Thyroid gland (tissue), 4 donors: ENCODE results near the gene CCDC154.

Source experiments
- POLR2A ChIP-seq, 2 donors: fragments of 450-650 bp; IDR thresholded peaks; one replicate each; pipeline ENCODE4 v1.6.1; 2017; ENCODE audit warnings: antibody characterized with exemption in 2 of 2, mild to moderate bottlenecking in 2 of 2, moderate library complexity in 1 of 2
- TF ChIP-seq, protein P1 (sequence below), 6 experiments: fragments of 200-600 bp in 3 of 6; fragments of 450-650 bp in 3 of 6; sonication (generic) in 3 of 6; IDR thresholded peaks; one replicate each; pipeline ENCODE4 v1.5.1; 2016 to 2019; ENCODE audit warnings: antibody characterized with exemption in 6 of 6, mild to moderate bottlenecking in 2 of 6, inconsistent platforms in 1 of 6, moderate library complexity in 1 of 6

DNA sequence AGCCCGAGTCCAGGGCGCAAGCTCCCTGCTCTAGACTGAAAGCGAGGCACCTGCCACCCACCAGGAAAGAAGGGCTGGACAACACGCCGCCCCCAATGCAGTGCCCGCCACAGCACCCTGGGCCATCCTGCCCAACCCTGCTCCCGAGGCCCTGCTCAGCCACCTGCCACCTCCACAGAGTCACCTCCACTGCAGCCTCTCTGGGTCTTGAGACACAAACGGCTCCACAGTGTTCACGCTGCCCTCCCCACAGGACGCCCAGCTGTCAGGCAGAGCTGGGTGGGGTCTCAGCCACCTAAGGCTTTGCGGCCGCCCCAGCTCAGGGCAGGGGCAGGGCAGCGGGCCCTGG lies 21.2 kb upstream of the CCDC154 start:
- TF ChIP-seq, protein P1, sequence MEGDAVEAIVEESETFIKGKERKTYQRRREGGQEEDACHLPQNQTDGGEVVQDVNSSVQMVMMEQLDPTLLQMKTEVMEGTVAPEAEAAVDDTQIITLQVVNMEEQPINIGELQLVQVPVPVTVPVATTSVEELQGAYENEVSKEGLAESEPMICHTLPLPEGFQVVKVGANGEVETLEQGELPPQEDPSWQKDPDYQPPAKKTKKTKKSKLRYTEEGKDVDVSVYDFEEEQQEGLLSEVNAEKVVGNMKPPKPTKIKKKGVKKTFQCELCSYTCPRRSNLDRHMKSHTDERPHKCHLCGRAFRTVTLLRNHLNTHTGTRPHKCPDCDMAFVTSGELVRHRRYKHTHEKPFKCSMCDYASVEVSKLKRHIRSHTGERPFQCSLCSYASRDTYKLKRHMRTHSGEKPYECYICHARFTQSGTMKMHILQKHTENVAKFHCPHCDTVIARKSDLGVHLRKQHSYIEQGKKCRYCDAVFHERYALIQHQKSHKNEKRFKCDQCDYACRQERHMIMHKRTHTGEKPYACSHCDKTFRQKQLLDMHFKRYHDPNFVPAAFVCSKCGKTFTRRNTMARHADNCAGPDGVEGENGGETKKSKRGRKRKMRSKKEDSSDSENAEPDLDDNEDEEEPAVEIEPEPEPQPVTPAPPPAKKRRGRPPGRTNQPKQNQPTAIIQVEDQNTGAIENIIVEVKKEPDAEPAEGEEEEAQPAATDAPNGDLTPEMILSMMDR (IDR thresholded peaks at IDR 0.05), result no peak
- no peak for TF ChIP-seq POLR2A (IDR thresholded peaks at IDR 0.05)
